Measurements from ENCODE around the gene ARSI.

- TF ChIP-seq POLR2A (IDR thresholded peaks at IDR 0.05; ENCODE audit: low read depth, low read length) (no peak), SMC3 (IDR thresholded peaks at IDR 0.05; ENCODE audit: low read depth, low read length) (no peak), ELK1 (IDR thresholded peaks at IDR 0.05; ENCODE audit: borderline replicate concordance, low read depth, low read length) (no peak), NFE2L2 (IDR thresholded peaks at IDR 0.05; ENCODE audit: low read depth, low read length) (no peak)
- TF ChIP-seq, protein P1, sequence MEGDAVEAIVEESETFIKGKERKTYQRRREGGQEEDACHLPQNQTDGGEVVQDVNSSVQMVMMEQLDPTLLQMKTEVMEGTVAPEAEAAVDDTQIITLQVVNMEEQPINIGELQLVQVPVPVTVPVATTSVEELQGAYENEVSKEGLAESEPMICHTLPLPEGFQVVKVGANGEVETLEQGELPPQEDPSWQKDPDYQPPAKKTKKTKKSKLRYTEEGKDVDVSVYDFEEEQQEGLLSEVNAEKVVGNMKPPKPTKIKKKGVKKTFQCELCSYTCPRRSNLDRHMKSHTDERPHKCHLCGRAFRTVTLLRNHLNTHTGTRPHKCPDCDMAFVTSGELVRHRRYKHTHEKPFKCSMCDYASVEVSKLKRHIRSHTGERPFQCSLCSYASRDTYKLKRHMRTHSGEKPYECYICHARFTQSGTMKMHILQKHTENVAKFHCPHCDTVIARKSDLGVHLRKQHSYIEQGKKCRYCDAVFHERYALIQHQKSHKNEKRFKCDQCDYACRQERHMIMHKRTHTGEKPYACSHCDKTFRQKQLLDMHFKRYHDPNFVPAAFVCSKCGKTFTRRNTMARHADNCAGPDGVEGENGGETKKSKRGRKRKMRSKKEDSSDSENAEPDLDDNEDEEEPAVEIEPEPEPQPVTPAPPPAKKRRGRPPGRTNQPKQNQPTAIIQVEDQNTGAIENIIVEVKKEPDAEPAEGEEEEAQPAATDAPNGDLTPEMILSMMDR (conservative IDR thresholded peaks at IDR 0.05; ENCODE audit: low read depth, low read length), result no peak
Observed at GRCh38 chr5:150313921-150314716, 11.4 kb upstream of the ARSI start.
